ENCODE results near the gene COMMD3.
A peak's percentile ranks its signal among the peaks of the same experiment; 100 is the strongest.

Gene COMMD3

DNA sequence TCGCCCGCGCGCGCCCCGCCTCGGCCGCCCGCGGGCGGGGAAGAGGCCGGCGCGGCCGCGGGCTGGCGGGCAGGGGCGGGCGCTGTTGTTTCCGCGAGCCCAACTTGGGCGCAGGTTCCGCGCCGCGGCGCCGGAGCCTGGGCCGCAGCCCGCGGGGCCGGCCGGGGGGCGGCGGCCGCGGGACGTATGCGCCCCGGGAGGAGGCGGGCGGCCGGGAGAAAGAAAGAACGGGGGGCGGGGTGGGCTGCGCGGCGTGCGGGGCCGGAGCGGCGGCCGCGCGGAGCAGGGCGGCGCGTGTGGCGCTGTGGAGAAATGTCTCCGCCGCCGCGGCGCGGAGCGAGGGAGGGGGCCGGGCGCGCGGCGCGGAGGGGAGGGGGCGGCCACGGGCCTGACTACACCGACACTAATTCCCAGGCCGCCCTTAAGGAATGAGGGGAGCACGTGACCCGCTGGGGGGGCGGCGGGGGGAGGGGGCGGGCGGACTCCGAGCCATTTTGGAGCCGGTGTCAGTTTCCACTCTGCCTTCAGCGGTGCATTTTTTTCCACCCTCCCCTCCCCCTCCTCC is 4.5 kb downstream of the COMMD3 start, which contains the start of gene BMI1:
Gene BMI1, plus strand, starts transcription at position 509 of the 565 bp plus-strand sequence. CDS start 5,351 bp downstream, outside the sequence.
- peak; percentile 72 for DNase-seq

DNA sequence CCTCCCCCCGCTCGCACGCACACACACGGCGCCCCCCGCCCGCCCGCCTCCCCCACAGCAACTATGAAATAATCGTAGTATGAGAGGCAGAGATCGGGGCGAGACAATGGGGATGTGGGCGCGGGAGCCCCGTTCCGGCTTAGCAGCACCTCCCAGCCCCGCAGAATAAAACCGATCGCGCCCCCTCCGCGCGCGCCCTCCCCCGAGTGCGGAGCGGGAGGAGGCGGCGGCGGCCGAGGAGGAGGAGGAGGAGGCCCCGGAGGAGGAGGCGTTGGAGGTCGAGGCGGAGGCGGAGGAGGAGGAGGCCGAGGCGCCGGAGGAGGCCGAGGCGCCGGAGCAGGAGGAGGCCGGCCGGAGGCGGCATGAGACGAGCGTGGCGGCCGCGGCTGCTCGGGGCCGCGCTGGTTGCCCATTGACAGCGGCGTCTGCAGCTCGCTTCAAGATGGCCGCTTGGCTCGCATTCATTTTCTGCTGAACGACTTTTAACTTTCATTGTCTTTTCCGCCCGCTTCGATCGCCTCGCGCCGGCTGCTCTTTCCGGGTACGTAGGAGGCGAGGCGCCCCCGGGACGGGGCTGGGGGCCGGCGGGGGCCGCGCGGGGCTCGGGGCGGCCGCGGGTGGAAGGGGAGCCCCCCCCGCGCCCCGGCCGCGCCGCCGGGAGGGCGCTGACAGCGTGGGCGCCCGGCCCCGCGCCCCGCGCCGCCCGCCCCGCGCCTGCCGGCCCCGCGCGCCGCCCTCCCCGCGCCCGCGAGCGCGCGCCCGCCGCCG is 5.2 kb downstream of the COMMD3 start:
- DNase-seq: peak; percentile 67

DNA sequence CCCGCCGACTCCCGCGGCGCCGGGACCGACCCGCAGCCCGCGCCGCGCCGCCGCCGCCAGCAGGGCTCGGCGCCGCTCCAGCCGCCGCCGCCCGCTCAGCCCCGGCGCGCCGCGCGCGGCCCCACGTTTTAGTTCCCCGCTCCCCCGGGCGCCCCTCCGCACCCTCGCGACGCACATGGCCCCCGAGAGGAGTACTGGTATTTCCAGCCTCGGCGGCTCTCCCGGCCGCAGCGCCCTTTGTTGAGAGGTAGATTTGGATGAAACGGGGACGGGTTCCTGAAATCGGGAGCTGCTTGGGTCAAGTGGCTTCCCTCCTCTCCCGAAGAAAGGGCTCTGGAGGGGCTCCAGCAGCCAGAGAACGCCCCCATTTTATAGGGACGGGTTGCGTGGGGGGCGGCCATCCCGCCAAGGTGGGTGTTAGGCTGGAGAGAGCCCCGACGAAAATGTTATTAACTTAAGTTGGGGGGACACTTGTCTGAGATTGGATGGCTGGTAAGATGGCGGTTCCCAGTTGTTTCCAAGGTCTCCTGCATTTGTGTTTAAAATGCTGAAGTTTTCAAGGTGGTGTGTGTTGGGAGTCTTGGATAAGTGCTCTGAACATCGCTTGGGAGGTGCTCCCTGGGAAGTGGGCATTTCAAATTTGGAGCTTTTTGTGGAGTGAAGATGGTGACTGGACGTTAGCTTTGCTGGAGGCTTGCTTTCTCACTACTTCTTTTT is 5.9 kb downstream of the COMMD3 start:
- peak; percentile 40 for DNase-seq

DNA sequence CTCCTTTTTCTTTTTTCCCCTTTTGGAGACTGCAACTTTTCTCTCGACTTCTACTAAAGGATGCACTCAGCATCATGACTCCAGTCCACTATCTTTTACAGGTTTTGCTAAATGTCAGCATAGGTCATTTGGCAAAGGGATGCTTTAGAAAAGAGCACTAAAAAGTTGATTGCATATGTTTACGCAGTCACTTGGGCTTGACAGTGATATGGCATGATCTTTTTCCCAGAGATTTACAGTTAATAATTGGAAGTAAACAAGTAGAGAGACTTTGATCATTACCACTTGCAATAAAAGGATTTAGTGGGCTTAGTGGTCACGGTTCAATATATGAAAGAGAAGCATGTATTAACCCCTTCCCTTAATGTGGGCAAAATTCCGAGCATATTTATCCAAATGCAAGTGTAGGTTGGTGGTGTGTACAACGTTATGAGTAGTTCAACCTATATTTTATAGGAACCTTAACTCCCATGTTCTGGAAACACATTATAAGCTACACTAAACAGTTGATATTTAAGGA is 6.5 kb downstream of the COMMD3 start:
- no peak for DNase-seq

DNA sequence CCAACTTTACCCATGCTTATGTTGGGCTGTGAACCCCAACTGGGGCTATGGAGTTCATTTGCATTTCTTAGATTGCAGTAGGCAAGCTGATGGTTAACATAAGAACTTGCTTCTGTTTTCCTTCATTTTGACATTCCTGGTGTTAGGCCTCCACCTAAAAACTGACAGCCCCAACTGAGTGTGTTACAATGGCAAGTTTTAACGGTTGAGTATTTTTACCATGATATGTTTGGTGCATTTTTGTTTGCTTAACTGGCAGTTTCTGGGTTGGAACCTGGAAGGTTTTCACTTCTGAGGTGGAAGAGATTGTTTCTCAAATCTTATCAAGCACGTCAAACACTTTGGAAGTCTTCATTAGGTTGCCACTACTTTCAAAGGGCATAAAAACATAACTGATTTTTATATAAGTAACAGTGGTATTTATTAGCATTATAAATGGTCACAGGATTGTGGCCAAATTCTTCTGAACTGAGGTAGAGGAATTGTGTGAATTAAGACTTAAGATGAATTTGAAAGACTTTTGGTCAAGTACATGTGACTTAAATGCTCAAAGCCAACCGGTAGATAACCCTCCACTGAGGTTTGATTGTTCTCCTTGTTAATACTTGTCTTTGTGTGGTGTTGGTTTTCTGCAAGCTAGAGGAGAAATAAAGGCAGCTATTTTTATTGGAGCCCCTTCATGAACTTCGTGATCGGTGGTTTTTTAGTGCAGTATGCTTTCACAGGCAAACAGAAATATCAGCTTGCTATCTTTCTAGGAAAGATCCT is 7.5 kb downstream of the COMMD3 start:
- no peak for DNase-seq

DNA sequence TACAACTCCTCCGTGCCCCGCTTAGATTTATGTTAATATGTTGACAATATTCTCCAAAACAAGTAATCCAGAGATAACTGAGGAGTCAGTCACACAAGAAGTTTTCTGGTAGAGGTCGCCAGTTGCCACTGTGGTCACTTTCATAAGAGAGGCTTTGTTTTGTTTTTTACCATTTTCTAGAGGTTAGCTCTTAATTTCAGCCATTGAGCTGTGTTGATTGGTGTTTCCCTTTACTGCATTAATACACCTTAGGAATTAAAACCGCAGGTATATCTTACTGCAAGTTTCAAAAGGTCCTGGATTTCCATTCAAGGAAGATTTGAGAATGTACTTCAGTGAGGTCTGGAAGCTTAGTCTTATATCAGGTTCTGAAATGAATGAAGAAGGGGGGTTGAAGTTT is 8.2 kb downstream of the COMMD3 start:
- DNase-seq: no peak

DNA sequence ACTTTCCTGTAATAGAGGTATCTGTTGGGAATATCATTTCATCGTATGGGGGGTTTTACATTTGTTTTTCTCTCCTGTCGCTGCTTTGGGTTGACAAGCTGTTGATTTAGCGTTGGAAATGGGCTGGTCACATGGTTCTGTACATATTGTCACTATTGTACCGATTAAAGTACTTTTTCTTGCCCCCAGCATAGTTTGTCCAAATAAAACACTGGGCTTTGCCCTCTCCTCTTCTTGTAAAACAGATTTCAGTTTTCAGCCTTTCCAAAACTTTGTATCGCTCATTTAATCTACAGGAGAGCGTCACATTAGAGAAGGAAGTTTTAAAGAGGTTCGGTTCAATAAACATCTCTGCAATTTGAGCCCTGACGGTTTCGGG is 8.7 kb downstream of the COMMD3 start:
- DNase-seq: no peak

DNA sequence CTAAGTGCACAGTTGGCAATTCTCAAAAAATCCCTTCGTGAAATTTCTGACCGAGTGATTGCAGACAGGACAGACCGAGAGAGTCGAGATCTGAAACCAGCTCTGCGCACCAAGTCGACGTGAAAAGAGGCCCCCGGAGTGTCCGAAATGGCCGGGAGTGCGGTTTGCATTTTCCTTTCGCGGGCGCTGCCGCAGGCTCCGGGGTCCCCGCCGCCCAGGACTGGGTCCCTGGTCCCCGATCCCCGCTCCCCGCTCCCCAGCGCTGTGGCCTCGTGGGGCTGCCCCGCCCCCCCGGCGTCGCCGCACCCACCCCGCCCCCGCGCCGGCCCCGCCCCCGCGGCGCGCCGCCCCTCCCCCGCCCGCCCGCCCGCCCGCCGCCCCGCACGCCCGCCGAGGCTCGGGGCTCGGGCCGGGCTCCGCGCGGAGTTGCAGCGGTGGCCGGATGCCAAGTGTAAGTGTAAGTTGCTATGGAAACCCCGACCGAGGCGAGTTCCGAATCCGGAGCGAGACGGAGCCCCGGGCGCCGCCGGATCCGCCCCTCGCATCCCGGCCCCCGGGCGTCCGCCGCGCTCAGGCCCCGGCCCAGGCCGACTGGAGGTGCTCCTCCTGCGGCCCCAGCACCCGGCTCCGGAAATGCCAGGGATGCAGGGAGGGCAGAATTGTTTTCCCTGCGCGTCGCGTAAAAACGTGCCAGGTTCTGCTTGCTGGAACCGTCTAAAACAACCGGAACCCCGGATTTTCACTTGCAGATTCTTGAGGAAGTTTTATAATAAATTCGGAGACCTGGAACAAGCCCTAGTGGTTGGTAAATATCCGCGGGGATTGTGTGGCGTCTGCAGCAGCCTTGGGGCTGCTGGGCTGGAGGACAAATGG is 9.3 kb downstream of the COMMD3 start:
- DNase-seq: peak; percentile 62

DNA sequence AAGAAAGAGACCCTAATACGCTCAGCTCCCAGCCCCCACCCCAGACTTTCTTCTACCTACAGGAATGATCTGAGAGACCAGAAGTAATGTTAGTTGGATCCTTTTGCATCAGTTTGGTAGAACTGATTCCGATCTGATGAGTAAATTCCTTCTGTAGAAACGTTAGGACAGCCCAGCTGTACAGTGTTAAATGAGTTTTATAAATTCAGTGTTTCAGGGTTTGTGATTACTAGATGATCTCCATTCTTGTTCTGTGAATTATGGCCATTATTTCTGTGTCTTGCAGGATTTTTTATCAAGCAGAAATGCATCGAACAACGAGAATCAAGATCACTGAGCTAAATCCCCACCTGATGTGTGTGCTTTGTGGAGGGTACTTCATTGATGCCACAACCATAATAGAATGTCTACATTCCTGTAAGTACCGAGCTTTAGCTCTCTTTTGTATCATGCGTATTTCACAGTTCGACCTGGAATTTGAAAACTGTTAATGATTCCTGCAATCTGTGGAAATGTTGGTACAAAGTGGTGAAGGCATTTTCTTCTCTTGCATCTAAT is 10.0 kb downstream of the COMMD3 start:
- no peak for DNase-seq

DNA sequence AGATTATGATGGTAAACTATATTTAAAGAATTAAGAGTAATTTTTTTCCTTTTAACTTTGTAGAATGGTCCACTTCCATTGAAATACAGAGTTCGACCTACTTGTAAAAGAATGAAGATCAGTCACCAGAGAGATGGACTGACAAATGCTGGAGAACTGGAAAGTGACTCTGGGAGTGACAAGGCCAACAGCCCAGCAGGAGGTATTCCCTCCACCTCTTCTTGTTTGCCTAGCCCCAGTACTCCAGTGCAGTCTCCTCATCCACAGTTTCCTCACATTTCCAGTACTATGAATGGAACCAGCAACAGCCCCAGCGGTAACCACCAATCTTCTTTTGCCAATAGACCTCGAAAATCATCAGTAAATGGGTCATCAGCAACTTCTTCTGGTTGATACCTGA is 13.0 kb downstream of the COMMD3 start:
- no peak for DNase-seq

DNA sequence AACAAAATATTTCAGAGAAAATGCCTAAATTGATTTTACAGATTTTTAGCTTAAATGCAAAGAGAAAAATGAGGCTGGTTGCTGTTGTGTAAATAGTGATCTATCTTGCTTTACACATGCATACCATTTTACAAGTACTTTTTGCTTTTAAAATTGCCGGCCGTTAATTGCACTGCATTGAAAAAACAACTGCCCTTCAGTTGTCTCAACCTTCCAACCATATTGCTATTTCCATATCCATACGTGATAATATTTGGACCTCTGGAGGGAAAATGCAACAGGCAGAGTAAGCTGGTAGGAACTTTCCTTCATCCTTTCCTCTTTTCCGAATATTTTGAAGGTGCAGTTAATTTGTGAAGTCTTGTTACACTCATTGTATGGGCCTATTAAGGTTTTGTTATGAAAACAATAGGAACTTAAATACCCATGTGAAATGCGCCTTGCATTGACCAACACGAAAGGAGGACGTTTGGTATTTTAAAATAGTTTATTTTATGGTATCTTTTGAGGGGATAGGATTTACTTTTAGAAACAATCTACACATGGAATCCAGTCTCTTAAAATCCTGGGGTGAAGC is 16.0 kb downstream of the COMMD3 start:
- no peak for DNase-seq

DNA sequence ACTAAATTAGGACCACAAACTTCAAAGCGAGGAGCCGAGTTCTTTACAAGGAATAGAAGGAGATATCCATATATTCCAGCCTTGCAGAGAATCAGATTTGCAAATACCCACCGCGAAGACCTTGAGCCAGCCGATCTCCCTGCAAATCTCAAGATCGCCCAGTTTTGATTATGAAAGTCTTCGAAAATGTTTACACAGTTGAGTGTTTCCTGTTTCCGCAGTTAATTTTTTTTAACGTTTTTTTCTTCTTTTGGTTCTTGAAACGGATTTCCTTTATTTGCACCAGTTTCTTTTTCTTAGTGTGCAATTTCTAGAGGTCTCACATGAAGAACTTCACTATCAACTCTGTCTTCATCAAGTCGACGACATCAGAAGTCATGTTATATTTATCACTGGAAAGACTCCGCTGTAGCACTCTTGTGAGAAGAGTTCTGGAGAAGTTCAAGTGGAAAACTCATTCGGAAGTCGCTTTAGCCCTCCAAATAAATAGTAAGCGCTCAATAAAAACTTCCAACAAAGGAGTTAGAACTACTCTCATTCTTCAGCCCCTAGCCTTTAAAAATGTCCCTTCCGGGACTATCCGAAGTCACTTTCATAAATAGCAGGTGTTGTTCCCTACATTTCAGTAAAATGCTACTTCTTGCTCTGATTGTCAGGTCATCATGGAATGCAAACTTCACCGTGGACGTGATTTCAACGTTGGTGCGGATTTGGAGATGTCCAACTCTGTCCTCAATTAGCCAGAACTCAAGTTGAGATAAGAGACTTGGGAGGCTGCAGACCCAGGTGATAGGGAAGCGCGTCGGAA is 17.2 kb downstream of the COMMD3 start:
- no peak for DNase-seq

DNA sequence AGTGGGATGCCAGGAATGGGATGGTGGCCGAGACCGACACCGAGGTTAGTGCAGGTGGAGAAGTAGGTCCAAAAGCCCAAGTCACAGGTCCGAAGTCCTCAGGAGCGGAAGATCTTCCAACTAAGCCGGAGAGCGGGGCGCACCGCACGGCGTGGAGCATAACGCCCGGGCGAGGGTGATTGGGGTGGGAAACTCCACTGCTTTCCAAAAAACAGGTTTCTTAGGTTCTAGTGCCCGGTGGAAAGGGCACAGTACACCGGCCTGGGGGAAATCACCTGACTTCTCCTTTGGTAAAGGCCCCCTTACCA is 17.7 kb downstream of the COMMD3 start:
- no peak for DNase-seq

DNA sequence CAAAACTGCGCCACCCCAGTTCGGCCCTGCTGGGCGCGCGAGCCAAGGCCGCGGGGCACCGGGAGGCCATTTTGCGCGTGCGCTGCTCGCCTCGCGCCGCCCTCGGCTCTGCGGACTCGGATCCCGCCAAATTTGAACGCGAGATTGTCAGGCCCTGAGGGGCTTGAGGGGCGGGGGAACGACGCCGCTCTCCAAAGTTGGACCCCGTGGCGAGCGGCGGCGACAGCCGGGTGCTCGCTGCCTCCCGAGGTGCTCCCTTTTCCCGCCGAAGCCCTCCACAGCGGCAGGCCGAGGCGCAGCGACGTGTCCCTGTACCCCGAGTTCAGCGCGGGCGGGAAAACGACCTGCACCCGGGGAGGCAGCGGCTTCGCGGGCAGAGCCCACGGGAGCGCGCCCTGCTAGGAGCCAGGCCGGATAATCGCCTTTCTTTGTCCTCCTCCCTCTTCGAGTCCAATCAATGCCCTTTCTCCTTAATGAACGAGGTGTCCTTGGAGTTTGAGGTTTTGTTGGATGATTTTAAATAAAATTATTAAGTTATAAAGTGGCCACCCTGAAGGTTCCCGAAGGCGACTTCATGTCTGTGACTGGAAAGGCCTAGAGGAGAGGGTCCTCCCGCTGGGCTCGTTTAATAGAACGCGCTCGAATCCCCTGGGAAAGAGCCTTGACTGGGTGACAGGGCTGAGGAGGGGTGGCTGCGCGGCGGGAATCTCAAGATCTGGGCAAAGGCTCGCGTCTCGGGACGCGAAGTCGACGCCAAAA is 18.4 kb downstream of the COMMD3 start:
- no peak for DNase-seq

DNA sequence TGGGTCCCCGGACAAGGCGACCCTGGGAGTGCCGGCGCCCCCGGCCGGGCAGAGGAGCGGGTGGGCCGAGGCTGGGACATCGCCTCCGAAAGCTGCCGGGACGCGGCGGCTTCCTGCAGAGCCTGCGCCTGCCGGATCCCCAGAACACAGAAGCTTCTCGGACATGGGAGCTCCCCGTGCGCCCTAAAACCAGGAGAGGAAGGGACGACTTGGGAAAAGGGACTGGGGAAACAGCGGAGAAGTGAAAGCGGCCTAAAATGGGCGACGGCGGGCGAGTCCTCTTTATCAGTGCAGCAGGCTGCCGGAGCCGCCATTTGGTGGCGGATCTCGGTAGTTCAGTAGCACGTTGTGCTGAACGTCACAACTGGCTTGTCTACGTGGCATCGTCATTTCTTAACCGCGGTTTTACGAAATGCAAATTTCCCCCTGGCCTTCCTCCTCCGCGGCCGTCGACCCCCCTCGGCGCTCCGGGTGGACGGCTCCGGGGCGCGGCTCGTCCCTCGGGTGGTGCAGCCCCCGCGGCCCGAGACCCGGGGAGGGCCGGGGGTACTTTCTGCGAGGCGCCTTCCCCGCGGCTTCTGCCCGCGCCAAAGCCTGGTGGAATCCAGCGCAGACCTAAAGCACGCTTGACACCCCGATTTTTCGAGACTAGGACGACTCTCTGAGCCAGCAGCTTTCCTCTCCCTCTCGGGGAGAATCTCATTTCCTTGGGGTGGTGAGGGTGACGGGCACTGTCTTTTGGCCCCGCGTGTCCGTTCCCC is 19.2 kb downstream of the COMMD3 start:
- peak; percentile 58 for DNase-seq

DNA sequence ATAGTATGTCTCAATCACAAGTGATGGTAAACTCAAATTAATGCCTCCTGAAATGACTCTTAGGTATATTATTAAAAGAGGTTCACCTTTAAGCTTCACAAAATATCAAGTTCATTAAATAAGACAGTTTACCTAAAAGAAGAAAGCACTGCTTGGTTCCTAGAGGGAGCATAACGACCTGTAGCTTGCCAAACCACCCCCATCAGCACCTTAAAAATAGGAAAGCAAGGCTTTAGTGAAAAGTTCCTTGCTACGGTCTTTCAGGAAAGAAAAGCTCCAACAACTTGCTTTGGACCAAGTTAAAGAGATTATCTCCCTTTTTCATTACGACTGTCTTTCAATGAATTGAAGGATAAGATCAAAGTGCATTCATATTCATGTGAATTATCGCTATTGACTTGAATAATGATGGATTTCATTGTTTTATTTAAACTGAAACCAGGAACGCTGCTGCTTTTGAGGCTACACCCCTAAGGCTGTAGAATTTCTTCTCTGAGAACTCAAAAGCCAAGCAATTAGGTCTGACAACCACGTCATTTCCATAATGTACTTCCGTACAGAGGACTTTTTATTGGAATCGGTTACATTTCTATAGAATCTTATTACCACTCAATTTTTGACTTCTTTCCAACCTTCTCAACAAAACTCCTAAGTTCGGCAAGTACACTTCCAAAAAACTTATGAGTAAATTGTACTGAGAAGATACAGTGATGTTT is 22.2 kb downstream of the COMMD3 start:
- no peak for DNase-seq

DNA sequence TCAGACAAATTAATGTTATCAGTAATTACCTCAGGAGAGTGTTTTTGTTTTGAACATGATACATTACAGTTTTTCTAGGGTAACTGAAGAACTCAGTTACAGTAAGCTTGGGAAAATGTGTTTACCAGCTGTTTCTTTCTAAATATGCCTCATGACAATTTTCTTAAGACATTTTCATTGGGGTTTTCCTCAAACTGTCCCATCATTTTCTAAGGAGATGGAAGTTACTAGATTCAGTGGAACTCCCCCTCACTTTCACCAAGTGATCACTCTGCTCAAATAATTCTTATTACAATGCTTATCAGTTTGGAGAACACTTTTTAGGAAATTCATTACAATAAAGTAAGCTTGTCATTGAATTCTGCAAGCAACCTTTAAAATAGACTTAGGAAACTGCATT is 22.7 kb downstream of the COMMD3 start:
- DNase-seq: no peak

DNA sequence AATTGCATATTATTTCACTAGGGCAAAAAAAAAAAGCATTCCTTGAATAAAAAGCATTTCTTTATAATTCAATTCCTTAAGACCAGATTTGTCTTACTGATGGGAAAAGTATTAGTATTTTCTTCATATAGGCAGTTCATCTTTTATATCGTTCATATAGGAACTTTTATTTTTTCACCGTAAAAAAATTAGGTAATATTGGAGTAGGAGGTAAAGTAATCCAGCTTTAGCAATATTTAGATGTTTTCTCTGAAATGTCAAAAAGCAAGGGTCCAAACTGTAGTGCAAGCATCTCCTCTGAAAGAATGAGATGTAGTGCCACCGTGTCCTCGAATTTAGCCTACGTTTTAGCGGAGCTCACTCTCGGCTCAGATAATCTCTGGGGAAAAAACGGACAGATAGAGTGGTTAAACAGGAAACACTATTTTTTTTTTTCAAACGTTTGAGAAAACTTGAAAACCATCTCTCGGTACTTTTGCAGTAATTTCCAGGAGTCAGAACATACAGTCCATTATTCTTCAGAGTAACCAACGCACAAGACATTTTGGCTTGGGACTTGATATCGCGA is 23.7 kb downstream of the COMMD3 start:
- DNase-seq: no peak
